ENCODE results near the gene CDK5R2.

Gene CDK5R2

GRCh38 chr2:218962859-218963492 lies 3.5 kb downstream of the CDK5R2 start:
- no peak for DNase-seq (ENCODE audit: low read depth)

- DNase-seq (ENCODE audit: low read depth) = no peak
Observed at GRCh38 chr2:218963601-218964000, 4.1 kb downstream of the CDK5R2 start.

GRCh38 chr2:218964041-218964771 lies 4.7 kb downstream of the CDK5R2 start:
- DNase-seq (ENCODE audit: low read depth) = peak; percentile 26

GRCh38 chr2:218970894-218971293 lies 11.4 kb downstream of the CDK5R2 start:
- no peak for DNase-seq (ENCODE audit: low read depth)

- DNase-seq (ENCODE audit: low read depth) = no peak
Observed at GRCh38 chr2:218975060-218975777, 15.8 kb downstream of the CDK5R2 start.

GRCh38 chr2:218979846-218980734 lies 20.6 kb downstream of the CDK5R2 start:
- peak; percentile 35 for DNase-seq (ENCODE audit: low read depth)

- no peak for DNase-seq (ENCODE audit: low read depth)
Observed at GRCh38 chr2:218980735-218981389, 21.4 kb downstream of the CDK5R2 start.

- no peak for DNase-seq (ENCODE audit: low read depth)
Observed at GRCh38 chr2:218981390-218981880, 22.0 kb downstream of the CDK5R2 start.

GRCh38 chr2:218981881-218982585 lies 22.6 kb downstream of the CDK5R2 start:
- no peak for DNase-seq (ENCODE audit: low read depth)

- DNase-seq (ENCODE audit: low read depth) = no peak
Observed at GRCh38 chr2:218982586-218983262, 23.3 kb downstream of the CDK5R2 start.

GRCh38 chr2:218983263-218983933 lies 23.9 kb downstream of the CDK5R2 start:
- no peak for DNase-seq (ENCODE audit: low read depth)

GRCh38 chr2:218983934-218984238 lies 24.4 kb downstream of the CDK5R2 start:
- no peak for DNase-seq (ENCODE audit: low read depth)

- DNase-seq (ENCODE audit: low read depth) = no peak
Observed at GRCh38 chr2:218984239-218985020, 25.0 kb downstream of the CDK5R2 start.

GRCh38 chr2:218985021-218985324 lies 25.5 kb downstream of the CDK5R2 start, which contains the start of gene FEV:
Gene FEV, minus strand, starts transcription at chr2:218985184. Its CDS starts 109 bp downstream, at chr2:218985075.
- DNase-seq (ENCODE audit: low read depth) = no peak

- no peak for DNase-seq (ENCODE audit: low read depth)
Observed at GRCh38 chr2:218985325-218986091, 26.0 kb downstream of the CDK5R2 start.

GRCh38 chr2:218986148-218986761 lies 26.8 kb downstream of the CDK5R2 start:
- no peak for DNase-seq (ENCODE audit: low read depth)

- DNase-seq (ENCODE audit: low read depth) = no peak
Observed at GRCh38 chr2:218988164-218988563, 28.7 kb downstream of the CDK5R2 start.

GRCh38 chr2:218988650-218989049 lies 29.2 kb downstream of the CDK5R2 start:
- DNase-seq (ENCODE audit: low read depth) = no peak
